CD4-positive, alpha-beta T cell treated with Interleukin-6 at 100 ng/mL for 8 hours (primary cell): ENCODE measurements around the gene RUNX2.

Experiments used
- DNase-seq: peaks from one replicate; pipeline ENCODE4 v3.0.0-alpha.2; 2020; ENCODE audit warnings: mixed read lengths, low spot score

RUNX2 gene

GRCh38 chr6:45434381-45434700 is 106.2 kb downstream of the RUNX2 start:
- no peak for DNase-seq

GRCh38 chr6:45436544-45437438 is 108.7 kb downstream of the RUNX2 start:
- peak; percentile 33 for DNase-seq

GRCh38 chr6:45437439-45437815 is 109.3 kb downstream of the RUNX2 start:
- no peak for DNase-seq

GRCh38 chr6:45438151-45438550 is 110.0 kb downstream of the RUNX2 start:
- DNase-seq = no peak

- no peak for DNase-seq
These were observed 110.8 kb downstream of the RUNX2 start for GRCh38 chr6:45438849-45439406.

GRCh38 chr6:45439459-45439858 is 111.3 kb downstream of the RUNX2 start:
- DNase-seq = no peak

GRCh38 chr6:45439861-45440388 is 111.8 kb downstream of the RUNX2 start:
- DNase-seq = no peak

- no peak for DNase-seq
These were observed 113.8 kb downstream of the RUNX2 start for GRCh38 chr6:45441851-45442453.

- DNase-seq = no peak
These were observed 114.6 kb downstream of the RUNX2 start for GRCh38 chr6:45442716-45443115.

- DNase-seq = no peak
These were observed 117.2 kb downstream of the RUNX2 start for GRCh38 chr6:45445364-45445748.

- peak; percentile 31 for DNase-seq
These were observed 117.8 kb downstream of the RUNX2 start for GRCh38 chr6:45445749-45446549.

- no peak for DNase-seq
These were observed 118.9 kb downstream of the RUNX2 start for GRCh38 chr6:45447005-45447404.

- no peak for DNase-seq
These were observed 119.6 kb downstream of the RUNX2 start for GRCh38 chr6:45447716-45448115.

- DNase-seq = no peak
These were observed 120.6 kb downstream of the RUNX2 start for GRCh38 chr6:45448417-45449389.

GRCh38 chr6:45450132-45450531 is 122.0 kb downstream of the RUNX2 start:
- no peak for DNase-seq

GRCh38 chr6:45450831-45451230 is 122.7 kb downstream of the RUNX2 start:
- DNase-seq = peak; percentile 22

- DNase-seq = no peak
These were observed 126.1 kb downstream of the RUNX2 start for GRCh38 chr6:45454008-45454911.

GRCh38 chr6:45455408-45455807 is 127.3 kb downstream of the RUNX2 start:
- DNase-seq = no peak

- no peak for DNase-seq
These were observed 129.0 kb downstream of the RUNX2 start for GRCh38 chr6:45457141-45457540.

GRCh38 chr6:45458672-45459071 is 130.5 kb downstream of the RUNX2 start:
- DNase-seq = no peak
